HCT116 (cell line): Measurements from ENCODE around the gene ALK. TPM values are rescaled to one million over a fixed set of nuclear protein-coding genes. Genes with fewer than 3 reads are reported as not detected.

Source experiments
- ATAC-seq: fragments of 200-7000 bp; cut with Tn5 transposase; 2 replicates; pipeline ENCODE4 v1.9.1; 2020; ENCODE audit warnings: mild to moderate bottlenecking, moderate library complexity
- BruUV-seq: library from RNA; stranded (reverse); fragments of 400-500 nt; replicated peaks from 2 replicates; lab custom pipeline; 2021; lab: Mats Ljungman, UMichigan
- CTCF ChIA-PET: fragments of 300-600 bp; sonication (Branson Sonifier 250); formaldehyde crosslinking; loops from one replicate; lab custom pipeline; 2021; ENCODE audit warnings: antibody characterized with exemption; lab: Charles Lee
- POLR2A ChIA-PET: fragments of 300-600, 350-600 bp; sonication (Branson Sonifier 250); formaldehyde crosslinking; loops from one replicate; lab custom pipeline; 2021; ENCODE audit warnings: antibody characterized with exemption; lab: Charles Lee
- RAD21 ChIA-PET, 2 experiments: fragments of 300-600 bp; sonication (Branson Sonifier 250); formaldehyde crosslinking; loops; one replicate each; lab custom pipeline; 2023; ENCODE audit warnings: low total read pairs in 2 of 2; ENCODE audit not compliant: uncharacterized antibody in 2 of 2, unreplicated experiment in 2 of 2, low non-redundant PET in 1 of 2; lab: Charles Lee
- DNase-seq: peaks from one replicate; pipeline ENCODE4 v3.0.0-alpha.2; 2010; ENCODE audit warnings: low read depth, low spot score
- H2AFZ ChIP-seq: fragments of 200-600 bp; shearing (Covaris generic), sonication (generic); 2 replicates; pipeline ENCODE4 v1.6.1; 2017; ENCODE audit warnings: low read depth, mixed run types, mixed read lengths, antibody characterized with exemption, low read length; ENCODE audit not compliant: poor library complexity, severe bottlenecking
- H3K27ac ChIP-seq: 2 replicates; pipeline ENCODE4 v1.5.1; 2012; ENCODE audit warnings: low read depth, low read length
- H3K27me3 ChIP-seq: fragments of 200-600 bp; sonication (generic); 2 replicates; pipeline ENCODE4 v1.6.1; 2016; ENCODE audit warnings: mixed run types, low read length, mixed read lengths; ENCODE audit not compliant: insufficient read depth
- H3K36me3 ChIP-seq, 2 experiments: fragments of 200-500 bp in 1 of 2; fragments of 200-600 bp in 1 of 2; sonication (Bioruptor generic) in 1 of 2; sonication (generic) in 1 of 2; 2 replicates each; pipeline versions ENCODE4 v1.5.1 to v1.6.1; 2014 to 2016; ENCODE audit warnings: low read length in 2 of 2, inconsistent platforms in 1 of 2, mixed read lengths in 1 of 2, mixed run types in 1 of 2; ENCODE audit not compliant: insufficient read depth in 2 of 2, control insufficient read depth in 1 of 2
- H3K4me1 ChIP-seq, 2 experiments: fragments of 200-600 bp in 1 of 2; sonication (generic) in 1 of 2; 2 replicates each; pipeline versions ENCODE4 v1.5.1 to v1.6.1; 2012 to 2017; ENCODE audit warnings: low read length in 2 of 2, inconsistent platforms in 1 of 2, mild to moderate bottlenecking in 1 of 2, mixed read lengths in 1 of 2, mixed run types in 1 of 2, moderate library complexity in 1 of 2; ENCODE audit not compliant: insufficient read depth in 2 of 2, control insufficient read depth in 1 of 2
- H3K4me2 ChIP-seq: fragments of 200-600 bp; sonication (generic); 2 replicates; pipeline ENCODE4 v1.6.1; 2017; ENCODE audit warnings: mixed run types, low read length, mixed read lengths
- H3K4me3 ChIP-seq, 2 experiments: fragments of 200-600 bp in 1 of 2; sonication (generic) in 1 of 2; replicated peaks in 1 of 2; 2 replicates each; pipeline ENCODE4 v1.5.1; 2011 to 2016; ENCODE audit warnings: low read length in 2 of 2, control low read depth in 1 of 2, low read depth in 1 of 2, mild to moderate bottlenecking in 1 of 2, mixed read lengths in 1 of 2, mixed run types in 1 of 2
- H3K79me2 ChIP-seq: fragments of 200-600 bp; sonication (generic); 2 replicates; pipeline ENCODE4 v1.6.1; 2017; ENCODE audit warnings: mild to moderate bottlenecking, mixed run types, low read length, moderate library complexity, mixed read lengths; ENCODE audit not compliant: insufficient read depth
- H3K9ac ChIP-seq: fragments of 200-600 bp; sonication (generic); 2 replicates; pipeline ENCODE4 v1.6.1; 2016; ENCODE audit warnings: low read length, mixed read lengths
- H3K9me2 ChIP-seq: fragments of 200-600 bp; sonication (generic), shearing (Covaris generic); 2 replicates; pipeline ENCODE4 v1.6.1; 2017; ENCODE audit warnings: mixed run types, mild to moderate bottlenecking, moderate library complexity; ENCODE audit not compliant: insufficient read depth
- H3K9me3 ChIP-seq, 2 experiments: fragments of 200-500 bp in 1 of 2; fragments of 200-600 bp in 1 of 2; sonication (Bioruptor generic) in 1 of 2; sonication (generic) in 1 of 2; 2 replicates each; pipeline ENCODE4 v1.6.1; 2014 to 2017; ENCODE audit warnings: low read length in 2 of 2, mixed read lengths in 2 of 2, inconsistent platforms in 1 of 2, low read depth in 1 of 2, mild to moderate bottlenecking in 1 of 2, mixed run types in 1 of 2, moderate library complexity in 1 of 2; ENCODE audit not compliant: control insufficient read depth in 1 of 2, insufficient read depth in 1 of 2
- H4K20me1 ChIP-seq: fragments of 200-600 bp; sonication (generic), shearing (Covaris generic); 2 replicates; pipeline ENCODE4 v1.6.1; 2017; ENCODE audit warnings: mixed run types, mild to moderate bottlenecking, moderate library complexity; ENCODE audit not compliant: insufficient read depth
- ATF3 ChIP-seq: IDR thresholded peaks from 2 replicates; pipeline ENCODE4 v1.6.1; 2012
- CTCF ChIP-seq, 3 experiments: fragments of 200-600 bp in 1 of 3; sonication (generic) in 1 of 3; IDR thresholded peaks in 2 of 3; conservative IDR thresholded peaks in 1 of 3; 2 replicates each; pipeline ENCODE4 v1.5.1; 2012 to 2017; ENCODE audit warnings: low read depth in 2 of 3, low read length in 2 of 3, antibody characterized with exemption in 1 of 3, borderline replicate concordance in 1 of 3, control low read depth in 1 of 3, mild to moderate bottlenecking in 1 of 3, mixed read lengths in 1 of 3, mixed run types in 1 of 3, moderate library complexity in 1 of 3; ENCODE audit not compliant: insufficient read depth in 1 of 3
- EGR1 ChIP-seq: IDR thresholded peaks from 2 replicates; pipeline ENCODE4 v1.6.1; 2012; ENCODE audit warnings: low read depth
- ELF1 ChIP-seq: IDR thresholded peaks from 2 replicates; pipeline ENCODE4 v1.6.1; 2012; ENCODE audit warnings: low read depth, borderline replicate concordance
- EZH2 ChIP-seq: fragments of 200-600 bp; sonication (generic); IDR thresholded peaks from 2 replicates; pipeline ENCODE4 v1.6.1; 2017; ENCODE audit warnings: antibody characterized with exemption, mixed run types
- EZH2phosphoT487 ChIP-seq: fragments of 200-600 bp; IDR thresholded peaks from 2 replicates; pipeline ENCODE4 v1.6.1; 2018; ENCODE audit warnings: antibody characterized with exemption, borderline replicate concordance
- FOSL1 ChIP-seq: IDR thresholded peaks from 2 replicates; pipeline ENCODE4 v1.6.1; 2012; ENCODE audit warnings: low read depth
- POLR2A ChIP-seq: IDR thresholded peaks from 2 replicates; pipeline ENCODE4 v1.7.0; 2011; ENCODE audit warnings: borderline replicate concordance; ENCODE audit not compliant: insufficient read depth, insufficient read length; ENCODE audit errors: extremely low read depth
- POLR2AphosphoS5 ChIP-seq: IDR thresholded peaks from 2 replicates; pipeline ENCODE4 v1.6.1; 2011; ENCODE audit warnings: mild to moderate bottlenecking, low read depth, low read length, moderate library complexity
- RAD21 ChIP-seq: IDR thresholded peaks from 2 replicates; pipeline ENCODE4 v1.6.1; 2012; ENCODE audit warnings: low read depth, mild to moderate bottlenecking
- SRF ChIP-seq: IDR thresholded peaks from 2 replicates; pipeline ENCODE4 v1.6.1; 2012; ENCODE audit warnings: low read depth
- YY1 ChIP-seq: IDR thresholded peaks from 2 replicates; pipeline ENCODE4 v1.6.1; 2011; ENCODE audit warnings: low read length, low read depth, moderate library complexity, mild to moderate bottlenecking; ENCODE audit not compliant: insufficient replicate concordance; ENCODE audit errors: extremely low read depth
- ZBTB33 ChIP-seq: IDR thresholded peaks from 2 replicates; pipeline ENCODE4 v1.6.1; 2011; ENCODE audit warnings: mild to moderate bottlenecking, low read length, moderate library complexity; ENCODE audit not compliant: insufficient replicate concordance; ENCODE audit errors: extremely low read depth
- ZNF274 ChIP-seq: fragments of 200-500 bp; sonication (Bioruptor generic); IDR thresholded peaks from 2 replicates; pipeline ENCODE4 v1.6.1; 2014; ENCODE audit warnings: mild to moderate bottlenecking, low read depth, low read length, inconsistent platforms
- intact Hi-C: fragments of 100-400 bp; cut with micrococcal nuclease; formaldehyde crosslinking; loops from 2 replicates; pipeline ENCODE4 v1.10.0; 2022
- total RNA-seq: library from RNA; stranded (reverse); gene quantifications from one replicate; pipeline ENCODE4 v1.2.1, GENCODE V29; 2021; ENCODE audit not compliant: unreplicated experiment

ALK gene
- total RNA-seq, 1 experiment from 2014 or later, result not detected

GRCh38 chr2:29469516-29469915 is 451.9 kb downstream of the ALK start:
- ChIA-PET RAD21 (no interaction called here), POLR2A (no interaction called here), CTCF (no interaction called here)
- H3K27ac ChIP-seq, result no peak overlapping the region
- TF ChIP-seq ELF1 (no peak), EZH2phosphoT487 (no peak), ZNF274 (no peak), ZBTB33 (no peak), RAD21 (no peak)
- no peak overlapping the region for H3K9ac ChIP-seq
- no peak overlapping the region for H3K4me2 ChIP-seq
- no peaks in the 10 kb centered on the region; a peak in 1 of 4 replicates for H3K9me3 ChIP-seq
- ATAC-seq (no peak), DNase-seq (no peak)
- H3K36me3 ChIP-seq, result no peaks in the 10 kb centered on the region
- BruUV-seq, result no TSS peak
- H3K27me3 ChIP-seq, result peaks cover 35% of the 10 kb centered on the region; the same call in 1 of the 2 replicates
- H2AFZ ChIP-seq, result no peak overlapping the region
- no peaks in the 10 kb centered on the region for H3K79me2 ChIP-seq
- H3K4me1 ChIP-seq, result no peaks in the 10 kb centered on the region
- intact Hi-C loops, result no loop called here
- no peaks in the 10 kb centered on the region for H3K9me2 ChIP-seq
- H4K20me1 ChIP-seq, result no peaks in the 10 kb centered on the region
- no peak overlapping the region for H3K4me3 ChIP-seq

- no peak overlapping the region for H3K4me2 ChIP-seq
- DNase-seq (no peak), ATAC-seq (no peak)
- H3K79me2 ChIP-seq, result no peaks in the 10 kb centered on the region
- H3K36me3 ChIP-seq, result no peaks in the 10 kb centered on the region
- BruUV-seq, result no TSS peak
- no peaks in the 10 kb centered on the region for H3K9me3 ChIP-seq
- no peaks in the 10 kb centered on the region for H3K9me2 ChIP-seq
- CTCF ChIA-PET, result no interaction called here
- no peaks in the 10 kb centered on the region for H4K20me1 ChIP-seq
- no peak overlapping the region for H3K9ac ChIP-seq
- POLR2A ChIA-PET, result no interaction called here
- no peak overlapping the region for H3K27ac ChIP-seq
- peaks cover 62% of the 10 kb centered on the region for H3K27me3 ChIP-seq
- H3K4me1 ChIP-seq, result no peaks in the 10 kb centered on the region
- RAD21 ChIA-PET, result no interaction called here
- no peak overlapping the region for H3K4me3 ChIP-seq
- intact Hi-C loops, result no loop called here
- H2AFZ ChIP-seq, result no peak overlapping the region
- TF ChIP-seq POLR2AphosphoS5 (no peak), SRF (no peak), CTCF (IDR thresholded peaks at IDR 0.05 in 2 of 3, conservative IDR thresholded peaks at IDR 0.05 in 1 of 3; ENCODE audit: borderline replicate concordance in 1 of 3, insufficient read depth in 1 of 3, low read depth in 2 of 3, low read length in 2 of 3) (no peak), YY1 (no peak), EZH2 (no peak), RAD21 (no peak), ATF3 (no peak), EGR1 (no peak), FOSL1 (no peak), POLR2A (no peak)
These were observed 458.0 kb downstream of the ALK start for GRCh38 chr2:29463181-29463900.
